Measurements from ENCODE around the gene BBX. TPM values are rescaled to one million over a fixed set of nuclear protein-coding genes. Genes with fewer than 3 reads are reported as not detected.
A peak's percentile ranks its signal among the peaks of the same experiment; 100 is the strongest.

Gene BBX
- total RNA-seq, 1 experiment from 2014 or later = 45.0 TPM

GRCh38 chr3:107739227-107739626 is 216.5 kb downstream of the BBX start (continued):
- no peak for TF ChIP-seq SMAD3 (CRISPR knock-in tag; IDR thresholded peaks at IDR 0.05; ENCODE audit: borderline replicate concordance)
- TF ChIP-seq PRRX2 (CRISPR knock-in tag; IDR thresholded peaks at IDR 0.05) = no peak
- TF ChIP-seq E2F5 (CRISPR knock-in tag; IDR thresholded peaks at IDR 0.05) = no peak
- no peak for TF ChIP-seq GTF2I (CRISPR knock-in tag; conservative IDR thresholded peaks at IDR 0.05)

GRCh38 chr3:107740992-107741896 is 218.5 kb downstream of the BBX start:
- ChIA-PET CTCF (interaction anchor here (0.6 to 4.0 kb wide), 21 partner anchors 9 to 312 kb away, joined by 3 to 66 read pairs (median 4); no protein-coding TSS in a partner anchor), POLR2A (no interaction called here)
- ATAC-seq = no peak
- H3K9me3 Mint-ChIP-seq = no peaks in the 10 kb centered on the region
- no peaks in the 10 kb centered on the region for H3K27me3 Mint-ChIP-seq (ENCODE audit: low read depth)
- TF ChIP-seq SMAD3 (CRISPR knock-in tag; IDR thresholded peaks at IDR 0.05; ENCODE audit: borderline replicate concordance) = no peak
- TF ChIP-seq TEAD1 (CRISPR knock-in tag; IDR thresholded peaks at IDR 0.05) = no peak
- TF ChIP-seq CTCF (IDR thresholded peaks at IDR 0.05) = peak; percentile 30; the same call in 1 of the 2 replicates
- no peak for TF ChIP-seq NFYB (CRISPR knock-in tag; conservative IDR thresholded peaks at IDR 0.05; ENCODE audit: low read depth)
- H3K4me1 Mint-ChIP-seq = peaks cover 12% of the 10 kb centered on the region
- no peak overlapping the region for H3K27ac Mint-ChIP-seq
- no peak for DNase-seq (ENCODE audit: low spot score)
- H3K36me3 Mint-ChIP-seq = no peaks in the 10 kb centered on the region
- no peak overlapping the region for H3K4me3 Mint-ChIP-seq

GRCh38 chr3:107745354-107745753 is 222.6 kb downstream of the BBX start:
- DNase-seq (ENCODE audit: low spot score) (no peak), ATAC-seq (no peak)
- H3K9me3 Mint-ChIP-seq = no peaks in the 10 kb centered on the region
- no peaks in the 10 kb centered on the region for H3K36me3 Mint-ChIP-seq
- TF ChIP-seq PRDM15 (CRISPR knock-in tag; IDR thresholded peaks at IDR 0.05) (no peak), ZNF263 (CRISPR knock-in tag; IDR thresholded peaks at IDR 0.05; ENCODE audit: low read depth) (no peak), CREB1 (CRISPR knock-in tag; IDR thresholded peaks at IDR 0.05) (no peak), TEAD4 (CRISPR knock-in tag; IDR thresholded peaks at IDR 0.05) (no peak), ZNF121 (CRISPR knock-in tag; IDR thresholded peaks at IDR 0.05) (0 out of 2 replicates have a peak, but pooled peaks have one; percentile 27), NFATC4 (CRISPR knock-in tag; IDR thresholded peaks at IDR 0.05) (no peak), MLX (CRISPR knock-in tag; IDR thresholded peaks at IDR 0.05) (no peak), STAT6 (CRISPR knock-in tag; conservative IDR thresholded peaks at IDR 0.05; ENCODE audit: low read depth) (no peak)
- ChIA-PET POLR2A (no interaction called here), CTCF (interaction anchor here (0.6 to 2.9 kb wide), 2 partner anchors 54 to 69 kb away, joined by 3 to 16 read pairs; no protein-coding TSS in a partner anchor)
- H3K27ac Mint-ChIP-seq = no peak overlapping the region
- no peak overlapping the region for H3K4me3 Mint-ChIP-seq
- H3K4me1 Mint-ChIP-seq = peaks cover 12% of the 10 kb centered on the region
- H3K27me3 Mint-ChIP-seq (ENCODE audit: low read depth) = no peaks in the 10 kb centered on the region

All from WTC11 (cell line).